DND-41 (cell line): ENCODE measurements around the gene ACBD6.

Source experiments
- ATAC-seq: fragments of 200-7000 bp; cut with Tn5 transposase; 3 replicates; pipeline ENCODE4 v1.9.1; 2021; ENCODE audit warnings: low read depth; ENCODE audit not compliant: insufficient read depth
- DNase-seq: peaks from one replicate; pipeline ENCODE4 v3.0.0-alpha.2; 2020
- H2AFZ ChIP-seq: 2 replicates; pipeline ENCODE4 v1.6.0; 2012; ENCODE audit warnings: low read depth, low read length
- H3K27ac ChIP-seq: 2 replicates; pipeline ENCODE4 v1.5.1; 2012; ENCODE audit warnings: low read length, inconsistent platforms
- H3K27me3 ChIP-seq: fragments of 200-600 bp; sonication (generic); 2 replicates; pipeline ENCODE4 v1.6.0; 2012; ENCODE audit warnings: low read length, mild to moderate bottlenecking, inconsistent platforms; ENCODE audit not compliant: insufficient read depth, poor library complexity
- H3K36me3 ChIP-seq: 2 replicates; pipeline ENCODE4 v1.5.1; 2012; ENCODE audit warnings: low read length, inconsistent platforms; ENCODE audit not compliant: insufficient read depth
- H3K4me1 ChIP-seq: 2 replicates; pipeline ENCODE4 v1.5.1; 2012; ENCODE audit warnings: mild to moderate bottlenecking, low read length; ENCODE audit not compliant: insufficient read depth
- H3K4me2 ChIP-seq: 2 replicates; pipeline ENCODE4 v1.6.0; 2012; ENCODE audit warnings: mild to moderate bottlenecking, moderate library complexity, low read length, inconsistent platforms; ENCODE audit not compliant: insufficient read depth
- H3K4me3 ChIP-seq, 2 experiments: fragments of 200-600 bp in 1 of 2; shearing (Covaris generic) in 1 of 2; 2 replicates each; pipeline ENCODE4 v1.5.1; 2012 to 2016; ENCODE audit warnings: inconsistent platforms in 2 of 2, low read length in 2 of 2, mild to moderate bottlenecking in 2 of 2, low read depth in 1 of 2, moderate library complexity in 1 of 2
- H3K79me2 ChIP-seq: 2 replicates; pipeline ENCODE4 v1.6.0; 2012; ENCODE audit warnings: low read length, inconsistent platforms; ENCODE audit not compliant: insufficient read depth
- H3K9ac ChIP-seq: 2 replicates; pipeline ENCODE4 v1.6.0; 2012; ENCODE audit warnings: low read depth, mild to moderate bottlenecking, inconsistent platforms, low read length, moderate library complexity
- H3K9me3 ChIP-seq: 2 replicates; pipeline ENCODE4 v1.5.1; 2012; ENCODE audit warnings: low read length, moderate library complexity, mild to moderate bottlenecking, inconsistent platforms; ENCODE audit not compliant: insufficient read depth, severe bottlenecking
- H4K20me1 ChIP-seq: 2 replicates; pipeline ENCODE4 v1.6.0; 2012; ENCODE audit warnings: low read length; ENCODE audit not compliant: insufficient read depth
- CTCF ChIP-seq: IDR thresholded peaks from 2 replicates; pipeline ENCODE4 v1.5.1; 2012; ENCODE audit warnings: borderline replicate concordance, low read length, moderate library complexity, mild to moderate bottlenecking; ENCODE audit not compliant: poor library complexity, severe bottlenecking; ENCODE audit errors: extremely low read depth
- EZH2 ChIP-seq: IDR thresholded peaks from 3 replicates; pipeline ENCODE4 v1.6.1; 2012; ENCODE audit warnings: borderline replicate concordance, low read depth, mild to moderate bottlenecking, moderate library complexity, low read length, inconsistent platforms; ENCODE audit not compliant: severe bottlenecking

ACBD6 gene

DNA sequence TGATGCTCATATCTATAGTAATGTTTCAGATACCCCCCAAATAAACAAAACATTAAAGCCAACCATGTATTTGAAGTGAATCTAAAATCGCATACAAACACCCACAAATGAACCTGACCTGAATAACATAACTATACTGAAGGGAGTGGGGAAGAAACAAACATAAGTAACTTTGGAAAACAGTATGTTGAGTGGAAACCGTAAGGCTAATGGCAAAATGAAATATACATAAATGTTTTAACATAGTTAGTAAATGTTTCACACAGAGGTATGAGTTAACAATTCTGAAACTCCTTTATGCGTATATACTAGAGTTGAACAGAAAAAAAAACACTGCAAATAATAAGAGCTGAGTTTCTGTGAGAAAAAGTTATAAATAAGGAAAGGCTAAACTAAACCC is 125.6 kb downstream of the ACBD6 start:
- TF ChIP-seq CTCF (no peak), EZH2 (no peak)
- Histone ChIP-seq H3K4me2 (no peak overlapping the region), H3K36me3 (peaks cover 3% of the 10 kb centered on the region; the same call in 1 of the 2 replicates), H3K4me3 (no peak overlapping the region), H3K9ac (no peak overlapping the region), H2AFZ (no peak overlapping the region), H3K79me2 (peaks cover 41% of the 10 kb centered on the region), H3K27ac (no peak overlapping the region), H3K27me3 (no peaks in the 10 kb centered on the region), H3K4me1 (no peaks in the 10 kb centered on the region), H4K20me1 (no peaks in the 10 kb centered on the region), H3K9me3 (peaks cover 29% of the 10 kb centered on the region)
- ATAC-seq = no peak
- DNase-seq = no peak

DNA sequence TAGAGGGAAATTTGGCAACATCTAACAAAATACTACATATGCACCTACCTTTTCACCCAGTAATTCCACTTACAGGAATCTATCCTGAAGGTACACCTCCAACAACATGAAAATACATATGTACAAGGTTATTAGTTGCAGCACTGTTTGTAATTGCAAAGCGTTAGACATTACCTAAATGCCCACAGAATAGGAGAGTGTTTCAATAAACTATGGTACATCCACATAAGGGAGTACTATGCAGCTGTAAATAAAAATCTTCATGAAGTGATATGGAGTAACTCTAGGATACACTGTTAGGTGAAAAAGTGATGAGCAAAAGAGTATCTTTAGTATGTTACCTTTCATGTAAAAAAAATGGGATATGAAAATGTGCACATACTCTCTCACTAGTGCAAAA is 126.1 kb downstream of the ACBD6 start:
- H3K79me2 ChIP-seq = peaks cover 37% of the 10 kb centered on the region

GRCh38 chr1:180372728-180373127 is 129.6 kb downstream of the ACBD6 start:
- H3K79me2 ChIP-seq = peaks cover 8% of the 10 kb centered on the region; the same call in 1 of the 2 replicates
- no peak overlapping the region for H3K4me2 ChIP-seq
- H3K27me3 ChIP-seq = no peaks in the 10 kb centered on the region
- no peak for DNase-seq
- no peak overlapping the region for H2AFZ ChIP-seq
- no peaks in the 10 kb centered on the region; the same call in 1 of the 2 replicates for H4K20me1 ChIP-seq
- no peak overlapping the region for H3K4me3 ChIP-seq
- no peaks in the 10 kb centered on the region for H3K9me3 ChIP-seq
- H3K4me1 ChIP-seq = no peaks in the 10 kb centered on the region
- no peaks in the 10 kb centered on the region; the same call in 1 of the 2 replicates for H3K36me3 ChIP-seq
- no peak for ATAC-seq
- H3K27ac ChIP-seq = no peak overlapping the region
- TF ChIP-seq EZH2 = no peak
- TF ChIP-seq CTCF = no peak
- no peak overlapping the region for H3K9ac ChIP-seq

More for the DNA sequence above, 126.1 kb downstream of the ACBD6 start:
- H3K27me3 ChIP-seq = no peaks in the 10 kb centered on the region
- peaks cover 26% of the 10 kb centered on the region for H3K9me3 ChIP-seq
- H2AFZ ChIP-seq = no peak overlapping the region
- ATAC-seq = no peak
- DNase-seq = no peak
- H3K4me3 ChIP-seq = no peak overlapping the region
- no peaks in the 10 kb centered on the region for H4K20me1 ChIP-seq
- no peak overlapping the region for H3K27ac ChIP-seq
- H3K4me2 ChIP-seq = no peak overlapping the region
- H3K4me1 ChIP-seq = no peaks in the 10 kb centered on the region
- H3K9ac ChIP-seq = no peak overlapping the region
- TF ChIP-seq EZH2 = no peak
- TF ChIP-seq CTCF = no peak
- H3K36me3 ChIP-seq = peaks cover 3% of the 10 kb centered on the region; the same call in 1 of the 2 replicates

- H3K9me3 ChIP-seq = no peaks in the 10 kb centered on the region
- no peak overlapping the region for H3K4me3 ChIP-seq
- 0 out of 2 replicates have a peak, but pooled peaks cover 5% of the 10 kb centered on the region for H3K79me2 ChIP-seq
- no peaks in the 10 kb centered on the region for H3K36me3 ChIP-seq
- H3K4me2 ChIP-seq = no peak overlapping the region
- no peaks in the 10 kb centered on the region; the same call in 1 of the 2 replicates for H4K20me1 ChIP-seq
- DNase-seq = no peak
- no peak overlapping the region for H2AFZ ChIP-seq
- TF ChIP-seq EZH2 (no peak), CTCF (no peak)
- no peaks in the 10 kb centered on the region for H3K4me1 ChIP-seq
- no peak overlapping the region for H3K27ac ChIP-seq
- H3K9ac ChIP-seq = no peak overlapping the region
- no peaks in the 10 kb centered on the region for H3K27me3 ChIP-seq
- no peak for ATAC-seq
Measured at GRCh38 chr1:180370597-180370996, 131.8 kb downstream of the ACBD6 start.
